GM18858 (cell line): Measurements from ENCODE around the gene KCNC4.

Experiments used
- ATAC-seq: cut with Tn5 transposase; IDR thresholded peaks from one replicate; pipeline ENCODE4 v1.9.1; 2021; ENCODE audit not compliant: unreplicated experiment

KCNC4 gene

GRCh38 chr1:110250749-110251148 is 40.6 kb downstream of the KCNC4 start:
- no peak for ATAC-seq

GRCh38 chr1:110253213-110253612 is 43.1 kb downstream of the KCNC4 start:
- no peak for ATAC-seq

GRCh38 chr1:110254604-110255391 is 44.7 kb downstream of the KCNC4 start:
- ATAC-seq = no peak

- ATAC-seq = no peak
Measured at GRCh38 chr1:110255392-110255787, 45.3 kb downstream of the KCNC4 start.

- no peak for ATAC-seq
Measured at GRCh38 chr1:110258734-110259133, 48.6 kb downstream of the KCNC4 start.

GRCh38 chr1:110259770-110260169 is 49.7 kb downstream of the KCNC4 start:
- ATAC-seq = no peak
